GM21360 (cell line): Measurements from ENCODE around the gene MRPL1.
"Not testable (repeated sequence)": the region's sequence is repeated elsewhere in the genome, so short reads cannot be mapped to it uniquely, and the experiment has no call there.

Experiments
- ATAC-seq: cut with Tn5 transposase; IDR thresholded peaks from one replicate; pipeline ENCODE4 v1.9.1; 2021; ENCODE audit warnings: mild to moderate bottlenecking, moderate library complexity; ENCODE audit not compliant: unreplicated experiment

Gene MRPL1

DNA sequence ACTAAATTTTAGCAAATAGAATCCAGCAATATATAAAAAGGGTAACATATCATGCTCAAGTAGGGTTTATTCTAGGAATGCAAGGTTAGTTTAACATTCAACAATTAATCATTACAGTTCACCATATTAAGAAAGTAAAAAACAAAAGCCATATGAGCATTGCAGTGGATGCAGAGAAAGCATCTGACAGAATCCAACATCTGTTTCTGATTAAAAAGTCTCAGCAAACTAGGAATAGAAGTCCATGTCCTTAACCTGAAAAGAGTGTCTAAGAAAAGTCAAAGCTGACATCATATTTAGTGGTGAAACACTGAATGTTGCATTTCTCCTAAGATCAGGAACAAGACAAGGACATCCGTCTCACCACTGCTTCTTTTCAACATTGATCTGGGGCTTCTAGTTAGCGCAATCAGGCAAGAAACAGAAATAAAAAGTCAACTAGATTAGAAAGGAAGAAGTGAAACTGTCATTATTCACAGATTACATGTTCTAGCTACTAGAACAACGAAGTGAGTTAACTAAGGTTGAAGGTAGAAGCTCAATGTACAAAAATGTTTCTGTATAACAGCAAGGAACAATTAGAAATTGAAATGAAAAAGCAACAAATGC, 49.3 kb downstream of the MRPL1 start:
- ATAC-seq = peak; percentile 71

GRCh38 chr4:77913348-77913747, 50.7 kb downstream of the MRPL1 start:
- no peak for ATAC-seq

GRCh38 chr4:77917075-77917474, 54.4 kb downstream of the MRPL1 start:
- no peak for ATAC-seq

DNA sequence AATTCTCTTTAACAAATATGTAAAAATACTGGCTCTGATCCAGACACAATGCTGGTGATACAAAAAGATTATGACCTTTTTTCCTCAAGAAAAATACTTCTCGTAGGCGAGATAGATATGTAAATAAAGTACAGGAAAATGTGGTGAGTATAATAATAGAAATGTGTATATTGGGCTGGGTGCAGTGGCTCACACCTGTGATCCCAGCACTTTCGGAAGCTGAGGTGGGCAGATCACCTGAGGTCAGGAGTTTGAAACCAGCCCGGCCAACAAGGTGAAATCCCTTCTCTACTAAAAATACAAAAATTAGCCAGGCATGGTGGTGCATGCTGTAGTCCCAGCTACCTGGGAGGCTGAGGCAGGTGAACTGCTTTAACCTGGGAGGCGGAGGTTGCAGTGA, 55.0 kb downstream of the MRPL1 start:
- ATAC-seq = no peak

GRCh38 chr4:77920371-77920770, 57.7 kb downstream of the MRPL1 start:
- ATAC-seq = no peak

- no peak for ATAC-seq
Measured at GRCh38 chr4:77921701-77922100, 59.1 kb downstream of the MRPL1 start.

DNA sequence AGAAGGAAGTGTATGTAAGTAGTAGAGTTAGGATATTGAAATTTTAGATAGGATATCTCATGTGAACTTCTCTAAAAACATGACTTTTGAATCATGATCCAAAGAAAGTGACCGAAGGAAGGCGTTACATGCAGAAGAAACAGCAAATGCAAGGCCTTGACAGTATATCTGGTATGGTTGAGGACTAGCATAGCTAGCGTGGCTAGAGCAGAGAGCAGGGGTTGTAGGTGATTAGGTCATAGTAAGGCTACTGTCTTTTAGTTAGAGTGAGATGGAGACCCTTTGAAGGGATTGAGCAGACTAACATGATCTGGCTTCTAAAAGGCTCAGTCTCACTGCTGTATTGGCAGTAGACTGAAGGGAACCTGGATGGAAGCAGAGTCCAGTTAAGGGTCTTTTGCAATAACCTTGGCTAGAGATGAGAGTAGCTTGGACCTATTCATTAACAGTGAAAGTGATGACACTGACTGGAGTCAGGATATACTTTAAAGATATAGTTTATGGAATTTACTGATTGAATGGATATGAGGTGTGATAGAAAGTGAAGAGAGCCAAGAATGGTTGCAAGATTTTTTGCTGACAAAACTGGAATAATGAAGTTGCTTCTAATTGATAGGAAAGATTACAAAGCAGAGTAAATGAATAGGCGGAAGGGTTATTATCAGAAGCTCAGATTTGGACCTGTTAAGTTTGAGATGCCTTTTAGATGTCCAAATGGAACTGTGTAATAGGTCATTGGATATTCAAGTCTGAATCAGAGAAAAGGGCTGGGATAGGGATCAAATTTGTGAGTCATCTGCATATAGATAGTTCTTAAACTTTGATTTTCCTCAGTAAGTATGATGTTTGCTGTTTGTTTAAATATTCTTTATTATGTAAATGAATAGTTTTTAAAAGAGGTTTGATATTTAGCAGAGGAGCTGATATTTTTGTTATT, 59.8 kb downstream of the MRPL1 start:
- no peak for ATAC-seq

DNA sequence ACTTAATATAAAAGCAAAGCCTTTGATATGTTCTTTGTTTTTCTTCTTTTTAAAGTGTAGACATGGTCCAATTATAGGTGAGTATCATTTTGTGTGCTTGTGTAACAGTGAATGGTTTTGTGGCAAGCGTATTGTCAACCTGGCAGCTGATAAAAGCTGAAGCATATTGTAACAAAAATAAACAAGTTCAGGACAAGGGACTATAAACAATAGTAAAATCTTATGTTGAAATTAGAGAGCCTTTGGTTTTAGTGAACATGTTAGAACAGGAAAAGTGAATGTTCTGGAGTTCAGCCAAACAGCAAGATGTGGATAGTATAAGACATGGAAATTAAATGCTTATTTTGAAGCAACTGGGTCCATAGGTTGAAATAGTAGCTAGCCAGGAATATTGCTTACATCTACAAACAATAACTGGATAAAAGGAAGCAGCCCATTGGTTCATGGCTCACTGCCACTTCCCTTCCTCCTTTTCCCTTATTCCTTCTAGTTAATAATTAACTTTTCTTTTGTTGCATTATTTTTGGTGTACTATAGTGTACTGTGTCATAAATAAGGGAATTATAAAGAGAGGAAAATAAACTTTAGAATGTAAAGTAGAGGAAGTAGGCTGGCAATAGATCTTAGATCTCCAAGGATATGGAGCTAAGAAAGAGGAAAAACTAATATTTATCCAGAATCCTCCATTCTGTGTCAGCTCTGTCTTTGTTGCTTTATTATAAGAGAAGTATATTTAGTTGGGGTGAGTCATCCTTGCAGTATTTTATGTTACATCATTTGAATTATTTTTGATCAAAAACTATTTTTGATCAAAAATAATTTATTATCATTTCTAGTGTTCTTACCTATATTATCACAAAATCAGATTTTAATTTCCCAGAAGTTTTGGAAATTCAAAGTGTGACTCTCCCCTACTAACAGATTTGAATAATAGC, 65.6 kb downstream of the MRPL1 start:
- no peak for ATAC-seq

GRCh38 chr4:77930154-77930639, 67.6 kb downstream of the MRPL1 start:
- no peak for ATAC-seq

DNA sequence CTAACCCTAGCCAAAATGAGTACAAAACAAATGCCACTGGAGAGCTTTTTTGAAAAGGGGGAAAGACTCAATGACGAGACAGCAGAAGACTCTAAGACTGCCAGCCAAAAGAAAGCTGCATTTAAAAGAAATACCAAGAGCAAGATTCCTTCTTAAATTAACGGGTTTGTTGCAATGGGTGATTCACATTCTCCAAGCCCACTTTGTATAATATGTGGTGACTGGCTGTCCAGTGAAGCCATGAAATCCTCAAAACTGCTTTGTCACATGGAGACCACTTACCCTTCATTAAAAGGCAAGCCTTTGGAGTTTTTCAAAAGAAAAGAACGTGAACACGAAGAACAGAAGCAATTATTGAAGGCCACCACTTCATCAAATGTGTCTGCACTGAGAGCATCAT, 68.2 kb downstream of the MRPL1 start:
- no peak for ATAC-seq

- no peak for ATAC-seq
Measured at GRCh38 chr4:77931452-77932135, 69.0 kb downstream of the MRPL1 start.

GRCh38 chr4:77938560-77938959, 75.9 kb downstream of the MRPL1 start:
- ATAC-seq = no peak

GRCh38 chr4:77945929-77946328, 83.3 kb downstream of the MRPL1 start:
- not testable (repeated sequence) for ATAC-seq

- ATAC-seq = no peak
Measured at GRCh38 chr4:77950203-77950602, 87.6 kb downstream of the MRPL1 start.

DNA sequence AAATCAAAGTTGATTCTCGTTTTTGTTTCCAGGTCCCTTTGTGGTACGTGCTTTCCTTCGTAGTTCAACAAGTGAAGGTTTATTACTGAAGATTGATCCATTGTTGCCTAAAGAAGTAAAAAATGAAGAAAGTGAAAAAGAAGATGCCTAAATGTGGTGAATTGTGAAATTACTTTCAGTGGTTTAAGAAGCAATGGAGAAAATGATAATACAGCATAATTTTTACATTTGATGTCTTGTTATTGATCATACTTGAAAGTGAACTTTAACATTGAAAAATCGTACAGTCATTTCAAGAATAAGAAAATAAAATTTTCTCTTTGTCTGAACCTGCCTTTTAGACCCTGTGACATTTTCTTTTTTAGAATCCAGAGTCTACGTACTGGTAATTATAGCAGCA, 89.8 kb downstream of the MRPL1 start:
- ATAC-seq = no peak

DNA sequence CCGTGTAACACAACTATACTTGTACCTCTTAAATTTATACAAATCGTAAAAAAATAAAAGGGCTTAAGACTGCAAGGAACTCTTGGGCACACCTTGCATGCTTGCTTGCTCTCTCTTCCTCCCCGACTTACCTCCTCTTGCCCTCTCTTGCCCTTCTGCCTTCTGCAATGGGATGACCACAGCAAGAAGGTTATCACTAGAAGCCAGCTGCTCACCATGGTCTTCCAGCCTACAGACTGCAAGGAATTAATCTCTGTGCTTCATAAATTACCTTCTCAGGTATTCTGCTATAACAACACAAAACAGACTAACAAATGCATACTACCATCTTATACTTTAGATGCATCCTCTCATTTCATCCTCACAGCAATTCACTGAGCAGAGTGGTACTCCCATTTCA, 92.1 kb downstream of the MRPL1 start:
- no peak for ATAC-seq

DNA sequence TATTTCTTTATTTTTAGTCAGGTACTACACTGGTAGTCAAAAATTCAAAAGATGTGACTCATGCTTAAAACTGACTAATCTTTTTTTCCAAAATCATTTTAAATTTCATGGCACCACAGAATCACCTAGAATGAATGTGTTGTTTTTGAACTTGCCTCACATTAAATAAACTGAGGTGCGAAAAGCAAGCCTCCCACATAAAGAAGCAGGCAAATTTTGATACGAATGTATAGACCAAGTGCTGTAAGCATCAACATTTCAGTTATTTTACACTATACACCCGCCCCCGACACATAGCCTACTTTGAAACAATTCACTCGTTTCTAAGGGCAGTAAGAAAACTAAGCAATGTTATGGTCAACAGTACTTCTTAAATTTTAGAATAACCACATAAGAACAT, 94.3 kb downstream of the MRPL1 start:
- ATAC-seq = no peak

DNA sequence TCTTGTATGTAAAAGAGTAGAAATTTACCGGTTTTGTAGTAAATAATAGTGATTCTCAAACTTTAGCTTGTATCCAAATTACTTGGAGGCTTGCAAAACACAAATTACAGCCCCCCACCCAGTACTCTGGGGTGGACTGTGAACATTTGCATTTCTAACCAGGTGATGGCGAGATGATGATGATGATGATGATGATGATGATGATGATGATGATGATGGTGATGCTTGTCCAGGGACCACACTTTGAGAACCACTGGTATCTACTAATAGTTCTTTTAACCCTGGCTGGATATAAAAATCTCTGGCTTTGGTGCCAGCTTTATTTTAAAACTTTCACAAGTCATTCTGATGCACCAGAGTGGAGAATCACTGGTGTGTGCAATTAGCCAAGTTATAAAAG, 96.3 kb downstream of the MRPL1 start:
- ATAC-seq = no peak

DNA sequence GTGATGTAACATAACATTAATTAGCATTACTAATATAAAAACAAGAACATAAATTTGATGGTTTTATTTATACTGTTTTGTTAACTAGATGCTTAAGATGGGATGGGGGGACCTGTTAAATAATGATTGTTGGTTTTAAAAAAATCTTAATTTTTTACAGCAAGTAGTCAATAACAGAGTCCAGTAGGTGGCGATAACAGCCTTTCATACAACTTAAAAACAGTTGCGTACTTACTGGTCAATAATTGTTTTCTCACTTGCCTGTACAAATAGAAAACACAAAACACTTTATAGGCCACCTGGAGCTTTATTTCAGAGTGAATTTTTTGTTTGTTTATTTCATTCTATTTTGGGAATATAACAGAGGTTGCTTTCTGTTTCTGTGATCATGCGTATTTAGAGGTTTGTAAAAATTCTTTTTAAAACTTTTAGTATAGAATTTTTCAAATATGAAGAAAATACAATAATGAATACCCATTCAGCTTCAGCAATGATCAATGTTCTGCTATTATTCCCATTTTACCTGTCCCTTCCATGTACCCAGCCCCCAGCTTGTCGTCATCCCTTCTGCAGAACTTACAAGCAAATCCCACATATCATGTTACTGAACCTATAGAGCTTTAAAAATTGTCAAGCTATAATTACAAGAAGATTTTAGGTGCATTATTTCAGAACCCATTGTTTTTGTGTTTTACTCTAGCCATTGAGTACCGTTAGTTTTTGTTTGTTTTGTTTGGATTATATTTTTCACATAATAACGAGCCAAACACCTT, 97.1 kb downstream of the MRPL1 start:
- no peak for ATAC-seq

GRCh38 chr4:77960367-77960766, 97.7 kb downstream of the MRPL1 start:
- ATAC-seq = no peak
